ENCODE data around the gene S100A9.

The S100A9 gene

DNA sequence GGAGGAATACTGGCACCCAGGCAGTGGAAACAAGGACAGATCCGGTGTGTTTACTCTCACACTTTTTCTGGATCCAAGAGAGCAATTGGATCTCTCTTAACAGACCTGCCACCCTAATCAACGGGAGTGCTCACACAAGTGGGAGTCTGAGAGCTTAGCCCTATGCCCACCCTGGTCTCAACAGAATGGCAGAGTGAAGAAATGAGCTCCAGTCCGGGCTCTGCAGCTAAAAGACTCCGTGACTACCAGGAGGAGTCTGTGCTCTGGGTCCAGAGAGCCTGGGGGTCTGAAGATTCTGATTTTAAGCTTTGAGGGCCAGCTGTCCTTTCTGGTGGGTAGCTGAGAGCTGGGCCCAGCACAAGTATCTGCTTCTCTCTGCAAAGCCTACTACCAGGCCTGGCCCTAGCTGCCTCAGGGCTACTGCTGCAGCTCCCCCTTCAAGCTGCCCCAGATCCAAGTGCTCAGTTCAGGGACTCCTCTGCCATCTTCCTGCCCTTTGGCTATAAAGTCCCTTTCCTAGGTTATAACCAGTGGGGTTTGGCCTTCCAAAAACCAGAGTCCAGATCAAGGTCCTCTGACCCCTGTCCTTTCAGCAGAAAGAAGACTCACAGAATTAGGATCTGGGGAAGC, 3.9 kb downstream of the S100A9 start:
- no peak for DNase-seq

DNA sequence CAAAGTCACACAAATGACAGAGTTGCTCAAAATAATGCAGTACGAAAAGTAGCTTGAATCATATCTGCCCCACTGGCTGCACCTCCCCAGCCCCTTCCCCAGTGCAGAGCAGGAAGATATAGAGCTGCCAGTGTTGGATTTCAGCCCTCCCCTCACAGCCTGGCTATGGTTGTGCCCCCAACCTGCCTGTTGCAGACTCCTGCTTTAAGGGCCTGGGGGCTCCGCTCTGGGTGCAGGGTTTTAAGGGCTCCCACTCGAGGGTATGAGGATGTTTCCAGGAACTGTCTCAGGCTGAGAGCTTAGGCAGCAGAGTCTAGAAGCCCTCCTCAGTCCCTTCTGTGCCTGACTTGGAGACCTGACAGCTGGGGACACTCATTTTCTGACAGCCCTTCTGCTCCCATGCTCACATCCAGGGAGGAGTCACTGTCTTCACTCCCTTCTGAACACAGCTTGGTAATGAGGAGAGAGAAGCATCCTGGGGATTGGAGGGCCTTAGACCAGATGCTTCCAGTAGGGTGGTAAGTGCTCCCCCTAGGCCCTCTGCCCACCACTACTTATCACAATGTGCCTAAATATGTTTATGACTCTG, 4.6 kb downstream of the S100A9 start:
- no peak for DNase-seq

DNA sequence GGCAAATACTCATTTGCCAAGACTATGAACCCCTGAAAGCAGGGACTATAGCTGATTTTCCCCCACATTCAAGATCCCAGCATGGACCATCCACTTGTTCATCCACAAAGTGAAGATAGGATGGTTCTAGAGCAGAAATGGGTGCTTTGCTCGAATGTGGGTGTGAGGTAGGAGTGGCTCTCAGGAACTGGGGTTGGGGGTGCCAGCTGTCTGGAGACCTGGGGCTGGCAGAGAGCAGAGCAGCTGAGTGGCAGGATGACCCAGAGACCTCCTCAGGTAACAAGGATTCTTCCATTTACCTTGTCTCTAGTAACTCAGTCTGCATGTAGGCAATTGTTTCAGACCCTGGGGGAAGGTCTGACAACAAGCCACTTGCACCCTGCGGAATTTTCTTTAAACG, 6.0 kb downstream of the S100A9 start:
- DNase-seq = no peak

DNA sequence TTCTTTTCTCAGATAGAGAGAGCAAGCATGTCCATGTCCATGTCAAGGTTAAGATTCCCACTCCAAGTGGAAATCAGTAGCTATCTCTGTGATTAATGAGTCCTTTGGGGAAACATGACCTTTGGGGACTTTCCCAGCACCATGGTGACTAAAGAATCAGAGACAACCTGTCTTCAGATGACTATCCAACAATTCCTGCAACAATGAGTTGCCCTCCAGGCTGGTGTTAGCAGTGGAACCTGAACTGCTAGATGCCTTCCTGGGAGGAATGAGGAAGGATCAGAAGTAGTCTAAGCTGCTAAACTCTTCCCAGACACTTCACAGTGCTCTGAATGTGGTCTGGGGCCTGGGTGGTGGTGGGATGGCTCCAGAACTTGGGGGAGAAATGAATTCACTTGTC, 6.5 kb downstream of the S100A9 start:
- no peak for DNase-seq

DNA sequence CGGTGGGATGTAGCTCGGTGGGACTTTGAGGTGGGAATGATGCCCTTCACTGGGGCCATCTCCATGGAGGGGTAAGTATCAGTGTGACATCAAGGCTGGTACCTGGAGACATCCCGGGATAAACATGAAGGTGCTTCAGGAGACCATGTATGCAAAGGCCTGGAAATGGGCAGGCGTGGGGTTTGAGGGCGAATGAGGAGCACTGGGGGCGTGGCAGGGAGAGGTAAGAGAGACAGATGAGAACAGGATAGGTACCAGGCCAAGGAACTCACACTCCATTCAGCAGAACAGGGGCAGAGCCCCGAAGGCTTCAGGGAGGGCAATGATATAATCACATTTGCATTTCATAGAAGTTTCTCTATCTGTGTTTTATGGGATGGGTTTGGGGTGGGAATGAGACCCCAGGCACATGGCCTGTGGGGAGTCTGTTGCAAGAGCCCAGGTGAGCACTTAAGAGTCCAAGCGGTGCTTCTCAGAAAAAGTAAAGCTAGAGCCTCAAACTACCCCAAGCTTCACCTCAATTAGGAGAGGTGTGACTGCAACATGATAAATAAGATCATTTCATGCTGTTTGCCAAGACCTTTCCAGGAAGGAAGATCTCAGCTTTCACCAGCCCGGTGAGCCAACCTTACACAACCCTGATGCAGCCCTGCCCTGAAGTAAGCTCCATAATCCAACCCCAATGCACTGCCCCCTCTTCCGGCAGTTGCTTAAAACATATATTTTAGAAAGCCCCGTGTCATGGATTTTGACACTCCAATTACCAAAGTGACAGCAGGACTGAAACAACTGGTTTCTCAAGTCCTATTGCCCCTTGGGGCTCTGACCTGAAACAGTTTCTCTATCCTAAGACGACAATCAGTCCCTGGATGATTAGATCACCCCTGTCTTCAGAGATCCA, 7.4 kb downstream of the S100A9 start:
- DNase-seq = peak; percentile 71

DNA sequence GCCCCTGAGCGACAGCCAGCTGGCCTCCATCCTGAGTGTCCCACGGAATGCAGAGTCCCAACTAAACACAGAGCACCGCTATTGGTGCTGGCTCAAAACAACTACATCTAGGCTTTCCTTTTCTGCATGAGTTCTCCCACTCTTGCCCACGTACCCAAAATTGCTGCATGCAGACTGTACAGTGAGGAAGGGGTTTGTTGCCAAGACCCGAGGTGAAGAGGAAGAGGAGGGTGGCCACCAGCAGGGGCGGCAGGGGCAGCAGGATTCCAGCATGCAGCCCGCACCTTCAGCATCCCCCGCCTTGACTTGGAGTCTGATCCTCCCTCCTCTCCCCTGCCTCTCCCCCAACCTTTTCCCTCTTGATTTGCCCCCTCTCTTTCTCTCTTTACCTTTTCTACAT, 8.0 kb downstream of the S100A9 start:
- no peak for DNase-seq

DNA sequence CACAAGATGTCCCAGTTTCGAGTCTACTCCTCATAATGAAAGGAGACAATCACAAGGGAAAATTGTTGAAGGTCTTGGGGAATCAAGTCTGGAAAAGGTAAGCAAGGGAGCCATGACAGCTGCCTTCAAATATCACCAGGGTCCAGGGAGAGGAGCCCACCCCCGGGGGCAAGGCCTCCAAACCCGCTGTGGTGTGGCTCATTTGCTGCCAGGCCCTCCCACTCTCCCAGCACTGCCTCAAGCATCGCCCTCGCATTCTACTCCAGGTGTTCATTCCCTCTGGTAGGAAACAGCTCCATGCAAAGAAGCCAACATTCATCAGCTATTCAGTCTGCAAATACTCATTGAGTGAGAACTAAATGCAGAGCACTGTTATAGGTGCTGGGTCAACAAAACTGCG, 8.6 kb downstream of the S100A9 start:
- DNase-seq = no peak

DNA sequence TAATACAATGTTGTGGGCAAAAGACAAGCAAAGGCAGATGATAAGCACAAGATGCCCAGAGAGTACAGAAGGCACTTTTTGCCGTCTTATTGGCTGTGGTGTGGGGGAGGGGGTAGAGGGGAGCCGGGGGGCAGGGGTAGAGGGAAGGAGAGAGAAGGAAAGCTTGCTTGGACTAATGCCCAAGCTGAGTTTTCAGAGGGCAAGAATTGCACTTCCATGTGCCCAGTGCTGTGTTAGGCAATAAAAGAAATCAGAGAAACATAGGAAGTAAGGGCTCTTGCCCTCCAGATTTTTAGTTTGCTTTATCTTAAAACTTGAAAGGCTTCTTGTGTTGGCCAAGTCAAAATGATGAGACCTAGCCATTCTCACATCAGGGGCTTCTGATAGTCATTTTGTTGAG, 9.4 kb downstream of the S100A9 start:
- DNase-seq = no peak

DNA sequence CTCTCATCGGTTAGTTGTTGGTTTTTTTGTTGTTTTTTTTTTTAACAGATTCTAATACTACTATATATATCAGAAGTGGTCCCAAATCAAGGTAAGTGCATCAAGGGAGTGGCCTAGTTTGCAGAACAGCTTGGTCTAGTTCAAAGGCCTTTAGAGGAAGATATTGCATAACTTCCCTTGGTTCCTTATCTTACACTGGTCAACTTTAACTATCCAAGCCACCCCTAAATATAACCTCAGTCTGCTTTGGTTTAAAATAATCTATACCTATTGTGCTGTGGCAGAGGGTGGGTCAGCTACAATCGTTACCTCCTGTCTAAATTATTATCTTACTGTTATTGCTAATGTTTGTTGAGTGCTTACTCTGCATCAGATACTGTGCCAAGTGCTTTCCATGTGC, 10.8 kb downstream of the S100A9 start:
- peak; percentile 70 for DNase-seq

DNA sequence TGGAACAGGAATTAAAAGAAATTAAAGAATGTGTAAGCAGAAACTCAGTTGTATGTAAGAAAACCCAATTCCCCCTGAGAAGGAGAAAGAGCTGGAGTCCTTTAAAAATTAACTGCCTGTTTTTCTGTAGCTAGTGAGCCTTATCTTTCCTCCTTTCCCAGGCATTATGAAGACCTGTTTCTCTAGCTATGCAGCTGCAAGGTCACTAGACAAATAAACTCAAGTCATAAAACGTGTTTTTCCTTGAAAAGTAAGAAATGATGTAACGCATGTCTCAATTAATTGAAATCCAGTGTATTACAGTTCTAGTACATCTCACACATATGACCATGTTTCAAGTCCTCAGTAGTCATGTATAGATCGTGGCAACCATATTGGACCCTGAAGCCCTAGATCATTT, 12.5 kb downstream of the S100A9 start:
- no peak for DNase-seq

DNA sequence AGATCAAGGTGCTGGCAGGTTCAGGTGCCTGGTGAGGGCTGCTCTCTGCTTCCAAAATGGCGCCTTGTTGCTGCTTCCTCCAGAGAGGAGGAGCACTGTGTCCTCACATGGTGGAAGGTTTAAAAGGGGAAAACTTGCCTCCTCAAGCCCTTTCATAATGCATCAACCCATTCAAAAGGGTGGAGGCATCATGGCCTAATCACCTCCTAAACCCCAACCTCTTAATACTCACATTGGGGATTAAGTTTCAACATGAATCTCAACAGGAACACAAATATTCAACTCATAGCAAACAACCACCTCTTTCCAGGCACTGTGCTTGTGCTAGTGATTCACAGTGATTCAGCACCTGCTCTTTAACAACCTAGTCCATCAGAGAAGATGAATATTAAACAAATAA, 13.6 kb downstream of the S100A9 start:
- DNase-seq = no peak

DNA sequence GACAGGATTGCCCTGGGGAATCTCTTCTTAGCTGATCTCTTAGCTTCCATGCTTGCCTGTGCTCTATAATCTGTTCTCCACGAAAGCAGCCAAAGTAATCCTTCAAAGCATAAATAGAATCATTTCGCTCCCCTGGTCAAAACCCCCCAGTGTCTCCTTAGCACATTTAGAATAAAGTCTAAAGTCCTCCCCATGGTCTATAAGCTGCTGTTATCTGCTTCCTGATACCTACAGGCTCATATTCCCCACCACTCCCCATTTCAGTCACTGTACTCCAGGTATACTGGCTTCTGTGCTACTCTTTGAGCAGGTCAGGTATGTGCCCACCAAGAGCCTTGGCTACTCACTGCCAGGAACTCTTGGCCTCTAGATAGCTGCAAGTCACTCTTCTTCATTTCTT, 14.9 kb downstream of the S100A9 start:
- no peak for DNase-seq

DNA sequence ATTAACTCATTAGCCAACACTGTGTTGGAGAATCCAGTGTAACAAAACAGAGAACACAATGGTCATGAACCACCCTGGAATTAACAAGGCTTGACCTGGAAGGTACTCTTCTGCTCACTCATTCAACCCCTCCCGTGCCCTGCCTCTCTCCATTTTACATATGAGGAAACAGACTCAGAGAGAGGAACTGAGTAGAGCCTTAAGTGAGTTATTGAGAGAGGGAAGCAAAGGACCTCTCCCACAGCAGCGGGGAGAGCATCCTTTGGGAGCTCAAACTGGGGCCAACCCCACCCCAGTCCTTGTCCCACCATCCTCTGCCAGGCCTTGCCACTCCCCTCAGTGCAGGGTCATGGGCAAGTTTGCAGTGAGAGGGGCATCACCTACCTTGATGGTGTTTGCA, 16.4 kb downstream of the S100A9 start:
- DNase-seq = peak; percentile 42

DNA sequence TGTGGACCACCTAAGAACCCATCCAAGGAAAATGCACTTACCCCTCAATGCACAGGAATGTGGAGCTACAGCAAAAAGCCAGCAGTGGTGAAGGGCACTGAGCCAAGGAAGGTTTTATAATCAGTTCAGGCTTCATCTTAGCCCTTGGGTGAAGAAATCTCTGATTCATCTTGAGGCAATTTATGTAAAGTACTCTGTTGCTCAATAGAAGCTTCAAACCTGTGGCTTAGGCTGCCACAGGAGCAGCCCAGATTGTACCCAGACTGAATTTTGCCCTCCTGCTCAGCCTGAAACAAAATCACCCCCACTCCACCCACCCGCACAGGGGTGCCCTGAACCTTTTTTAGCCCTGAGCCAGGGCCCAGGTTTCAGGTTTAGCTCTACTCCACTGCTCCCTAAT, 17.9 kb downstream of the S100A9 start, which contains the start of gene S100A12:
Gene S100A12 (minus strand): TSS at position 111 of the 400 bp plus-strand sequence. CDS start 1,029 bp downstream, outside the sequence.
- DNase-seq = peak; percentile 92

DNA sequence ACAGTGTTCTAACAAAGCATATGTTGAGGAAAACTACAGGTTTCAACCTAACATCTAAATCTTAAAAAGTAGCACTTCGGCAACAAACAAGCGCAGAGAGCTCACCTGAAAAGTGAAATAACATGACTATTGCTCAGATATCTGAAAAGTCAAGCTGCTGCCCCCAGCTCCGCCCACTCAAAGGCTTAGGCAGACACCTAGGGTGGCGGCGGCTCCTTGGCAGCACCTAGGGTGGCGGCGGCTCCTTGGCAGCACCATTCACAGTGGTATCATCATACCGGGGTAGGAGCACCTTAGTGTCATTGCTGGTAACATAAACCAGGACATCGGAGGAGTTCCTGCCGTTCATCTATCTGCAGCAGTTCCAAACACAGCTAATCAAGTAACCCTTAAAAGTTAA, 21.9 kb downstream of the S100A9 start:
- DNase-seq = no peak

DNA sequence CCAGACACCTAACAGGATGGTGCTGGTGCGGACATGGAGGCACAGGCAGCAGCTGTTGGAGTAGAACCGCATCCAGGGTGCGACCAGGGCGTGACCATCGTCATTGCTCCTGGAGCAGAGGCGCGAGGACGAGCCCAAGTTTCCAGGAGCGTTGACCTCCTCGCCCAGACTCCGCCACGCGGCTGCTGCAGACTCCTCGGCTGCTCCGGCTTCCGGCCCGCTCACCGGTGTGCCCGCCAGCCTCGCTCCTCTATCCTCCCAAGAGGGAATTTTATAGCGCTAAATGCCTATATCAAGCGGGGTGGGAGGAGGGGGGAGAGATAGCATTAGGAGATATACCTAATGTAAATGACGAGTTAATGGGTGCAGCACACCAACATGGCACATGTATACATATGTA, 23.1 kb downstream of the S100A9 start:
- DNase-seq = no peak

DNA sequence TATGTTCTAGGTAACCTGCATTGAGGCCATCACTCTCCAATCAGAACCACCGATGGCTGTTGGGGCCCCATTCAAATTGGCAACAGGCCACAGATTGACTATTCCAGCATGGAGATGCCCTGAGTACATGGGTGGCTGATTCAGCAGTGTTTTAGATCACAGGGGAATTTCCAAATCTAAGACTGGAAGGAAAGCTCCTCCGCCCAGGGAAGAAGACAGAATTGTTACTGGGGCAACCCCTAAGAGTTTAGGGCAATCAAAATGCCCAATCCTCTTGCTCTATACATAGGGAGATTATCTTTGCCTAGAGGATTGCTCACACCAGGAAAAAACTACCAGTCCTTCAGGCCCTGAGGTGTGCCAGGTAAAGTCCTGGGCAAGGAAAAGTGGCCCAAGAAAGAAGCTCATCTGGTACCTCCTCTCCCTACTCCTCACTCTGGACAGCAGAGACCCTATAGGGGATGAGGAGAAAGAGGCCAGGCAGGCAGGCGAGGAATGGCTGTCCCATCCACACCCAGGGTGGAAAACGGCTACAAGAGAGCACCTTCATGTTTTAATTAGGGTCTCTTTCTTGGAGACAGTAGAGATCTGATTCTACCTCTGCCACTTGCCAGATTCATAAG, 27.4 kb downstream of the S100A9 start:
- DNase-seq = no peak

DNA sequence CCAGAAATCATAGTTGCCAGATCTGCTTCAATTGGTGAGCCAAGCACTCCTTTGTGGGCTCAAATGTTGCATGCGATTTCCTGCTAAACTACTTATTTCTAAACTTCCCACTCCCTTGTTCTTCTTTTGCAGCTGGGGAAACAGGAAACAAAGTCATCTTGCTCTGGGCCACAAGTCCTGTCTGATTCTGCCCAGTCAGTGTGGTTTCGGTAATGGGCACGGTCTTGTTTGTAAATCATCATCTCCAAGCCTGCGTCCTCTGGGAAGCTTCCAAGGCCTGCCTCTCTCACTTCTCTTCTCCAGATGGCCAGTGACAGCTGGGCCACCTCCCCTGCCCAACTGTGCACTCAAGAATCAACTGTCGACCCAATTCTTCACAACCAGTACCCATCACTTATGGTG, 28.8 kb downstream of the S100A9 start:
- peak; percentile 98 for DNase-seq

DNA sequence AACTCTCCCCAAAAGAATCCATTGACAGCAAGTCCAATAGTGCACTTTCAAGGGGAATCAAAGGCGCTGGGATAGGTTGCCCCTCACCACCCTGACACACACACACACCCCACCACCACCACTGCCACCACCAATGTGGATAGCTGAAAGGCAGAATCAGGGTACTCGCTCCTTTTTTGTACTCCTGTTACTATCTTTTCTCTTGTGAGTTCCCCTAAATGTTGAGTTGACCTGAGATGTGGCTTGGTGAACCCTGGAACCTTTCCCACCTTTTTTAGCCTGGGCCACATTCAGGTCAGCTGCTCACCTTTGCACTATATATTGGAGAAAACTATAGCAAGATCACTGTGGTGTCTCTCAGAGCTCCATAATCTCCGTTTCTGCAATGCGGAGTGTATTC, 29.3 kb downstream of the S100A9 start:
- DNase-seq = no peak

DNA sequence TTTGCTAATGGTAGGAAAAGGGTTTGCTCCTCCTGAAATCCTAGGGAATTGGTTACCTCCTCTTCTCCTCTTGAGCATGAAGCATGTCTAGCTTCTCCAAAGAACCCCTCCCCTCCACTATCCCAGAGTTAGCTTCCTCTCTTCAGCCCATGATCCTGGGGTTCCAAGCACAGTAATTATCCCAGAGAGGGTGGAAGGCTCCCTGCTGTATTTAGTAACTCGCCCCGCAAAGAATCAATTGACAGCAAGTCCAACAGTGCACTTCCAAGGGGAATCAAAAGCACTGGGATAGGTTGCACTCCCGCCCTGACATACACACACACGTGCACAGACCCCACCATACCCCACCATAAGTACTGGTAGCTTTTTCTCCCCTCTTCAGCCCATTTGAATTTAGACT, 30.1 kb downstream of the S100A9 start:
- DNase-seq = no peak

DNA sequence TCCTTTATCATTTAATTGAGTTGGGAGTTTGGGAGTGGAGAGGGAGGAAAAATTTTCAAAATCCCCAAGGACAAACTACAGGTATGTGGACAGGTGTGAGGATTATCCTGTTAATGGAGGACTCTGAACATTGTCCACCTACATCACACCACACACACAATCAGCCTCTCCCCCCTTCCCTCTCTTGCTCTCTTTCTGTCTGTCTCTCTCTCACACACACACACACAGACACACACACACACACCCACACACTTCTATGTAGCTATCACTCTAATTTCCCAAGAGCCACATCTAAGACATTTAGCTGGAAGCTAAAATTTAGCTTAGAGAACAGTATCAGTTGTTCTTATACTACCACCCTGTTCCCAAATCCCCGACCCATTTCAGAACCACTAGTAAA, 31.7 kb downstream of the S100A9 start:
- no peak for DNase-seq

DNA sequence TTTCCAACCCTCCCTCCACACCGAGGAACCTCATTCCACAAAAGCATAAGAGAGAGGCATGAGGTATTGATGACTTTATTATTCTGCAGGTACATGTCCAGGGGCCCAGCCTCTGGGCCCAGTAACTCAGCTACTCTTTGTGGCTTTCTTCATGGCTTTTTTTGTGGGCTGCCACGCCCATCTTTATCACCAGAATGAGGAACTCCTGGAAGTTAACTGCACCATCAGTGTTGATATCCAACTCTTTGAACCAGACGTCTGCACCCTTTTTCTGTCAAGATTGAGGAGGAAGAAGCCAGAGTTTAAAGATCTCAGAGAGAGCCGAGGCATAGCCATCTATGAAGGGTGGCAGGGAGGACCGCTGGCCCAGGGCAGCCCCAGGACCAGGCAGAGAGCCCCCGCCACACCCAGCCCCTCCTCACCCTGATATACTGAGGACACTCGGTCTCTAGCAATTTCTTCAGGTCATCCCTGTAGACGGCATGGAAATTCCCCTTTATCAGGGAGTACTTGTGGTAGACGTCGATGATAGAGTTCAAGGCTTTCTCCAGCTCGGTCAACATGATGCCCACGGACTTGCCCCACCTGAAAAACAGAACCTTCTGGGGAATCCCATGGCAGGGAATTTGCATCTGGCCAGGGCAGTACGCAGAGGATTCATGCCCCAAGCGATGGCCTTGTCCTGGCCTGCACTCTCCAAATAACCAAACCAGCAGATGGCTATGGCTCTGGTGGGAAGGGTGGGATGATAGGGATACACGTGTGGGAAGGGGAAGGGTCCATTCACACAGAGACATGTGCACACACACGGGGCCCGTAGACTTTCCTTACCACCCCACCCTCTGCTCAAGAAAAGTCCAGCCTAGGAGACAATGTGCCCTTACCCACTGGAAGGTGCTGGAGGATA, 32.6 kb downstream of the S100A9 start:
- peak; percentile 75 for DNase-seq
